GM21825 (cell line): ENCODE data around the gene RBKS.
"Not testable (repeated sequence)": the region's sequence is repeated elsewhere in the genome, so short reads cannot be mapped to it uniquely, and the experiment has no call there.

Experiments
- ATAC-seq: cut with Tn5 transposase; IDR thresholded peaks from one replicate; pipeline ENCODE4 v1.9.1; 2021; ENCODE audit warnings: mild to moderate bottlenecking, moderate library complexity; ENCODE audit not compliant: unreplicated experiment

The RBKS gene

GRCh38 chr2:27907547-27907946 is 17.4 kb upstream of the RBKS start:
- no peak for ATAC-seq

DNA sequence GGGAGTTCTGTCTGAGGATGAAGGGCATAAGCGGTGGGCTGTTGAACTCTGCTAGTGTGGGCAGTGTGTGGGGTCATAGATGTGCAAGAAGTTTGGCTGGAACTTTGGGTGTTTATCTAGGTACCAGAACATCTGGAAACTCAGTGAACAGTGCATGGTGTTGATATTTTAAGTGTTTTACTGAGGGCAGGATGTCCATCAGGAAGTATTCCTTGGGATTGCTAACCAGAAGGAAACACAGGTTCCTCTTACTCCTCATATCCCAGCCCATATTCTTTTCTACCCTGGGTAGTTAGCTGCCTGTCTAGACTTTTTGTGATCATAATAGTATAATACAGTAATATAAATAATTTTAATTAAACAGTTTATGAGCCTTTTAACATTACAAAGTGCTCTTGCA is 15.9 kb upstream of the RBKS start:
- ATAC-seq: no peak

DNA sequence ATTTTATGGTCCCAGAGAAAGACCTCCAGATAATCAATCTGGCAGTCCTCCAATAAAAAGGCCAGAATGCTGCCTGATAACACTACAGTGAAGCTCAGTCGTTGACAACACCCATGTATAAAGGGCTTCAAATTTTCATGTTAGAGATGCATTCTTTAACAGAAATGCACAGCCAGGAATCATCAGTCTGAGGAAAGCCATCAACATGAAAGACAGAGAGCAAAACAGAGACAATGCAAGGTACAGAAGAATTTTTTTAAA is 14.1 kb upstream of the RBKS start:
- no peak for ATAC-seq

DNA sequence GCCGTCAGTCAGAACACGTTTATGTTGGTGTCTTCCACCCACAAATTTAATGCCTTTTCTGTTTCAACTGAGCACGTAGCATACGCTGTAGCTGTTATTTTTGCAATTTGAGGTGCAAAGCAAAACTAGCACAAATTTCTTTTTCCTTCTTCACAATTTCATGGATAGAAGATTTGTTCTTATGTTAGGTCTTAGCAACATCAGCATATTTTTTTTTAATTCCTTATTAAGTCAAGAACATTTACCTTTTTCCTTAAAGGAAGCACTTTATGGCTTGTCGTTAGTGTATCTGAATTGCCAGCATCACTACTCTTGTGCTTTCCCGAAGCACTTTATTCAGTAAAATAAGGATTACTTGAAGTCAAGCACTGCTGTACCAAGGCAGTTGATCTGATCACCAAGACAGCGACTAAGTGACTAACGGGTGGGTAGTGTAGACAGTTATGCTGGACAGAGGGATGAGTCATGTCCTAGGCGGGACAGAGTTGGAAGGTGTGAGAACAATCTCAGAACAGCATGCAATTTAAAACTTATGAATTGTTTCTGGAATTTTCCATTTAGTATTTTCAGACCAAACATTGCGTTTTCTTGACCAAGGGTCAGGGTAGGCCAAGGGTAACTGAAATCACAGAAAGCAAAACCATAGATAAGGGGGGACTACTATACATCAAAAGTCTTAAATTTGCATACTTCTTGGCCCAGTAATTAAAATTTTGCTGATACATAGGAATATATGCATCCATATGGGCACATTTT is 13.6 kb upstream of the RBKS start:
- no peak for ATAC-seq

- ATAC-seq: no peak
Observed at GRCh38 chr2:27903018-27903417, 12.8 kb upstream of the RBKS start.

DNA sequence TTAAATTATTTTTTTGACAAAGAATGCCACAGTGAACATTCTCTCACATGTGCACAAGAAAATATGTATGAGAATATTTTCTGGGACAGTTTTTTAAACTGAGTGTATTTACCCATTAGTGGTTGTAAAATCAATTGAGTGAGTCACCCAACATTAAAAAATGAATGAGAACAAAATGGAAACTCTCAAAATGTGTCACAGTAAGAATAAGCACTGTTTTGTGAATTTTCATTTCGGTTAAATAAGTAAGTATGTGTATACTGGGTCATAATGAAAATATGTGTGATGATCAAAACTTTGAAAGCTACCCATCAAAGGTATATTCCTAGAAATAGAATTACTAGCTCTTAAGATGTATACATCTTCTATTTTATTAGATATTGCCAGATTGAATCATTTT is 11.9 kb upstream of the RBKS start:
- ATAC-seq: no peak

DNA sequence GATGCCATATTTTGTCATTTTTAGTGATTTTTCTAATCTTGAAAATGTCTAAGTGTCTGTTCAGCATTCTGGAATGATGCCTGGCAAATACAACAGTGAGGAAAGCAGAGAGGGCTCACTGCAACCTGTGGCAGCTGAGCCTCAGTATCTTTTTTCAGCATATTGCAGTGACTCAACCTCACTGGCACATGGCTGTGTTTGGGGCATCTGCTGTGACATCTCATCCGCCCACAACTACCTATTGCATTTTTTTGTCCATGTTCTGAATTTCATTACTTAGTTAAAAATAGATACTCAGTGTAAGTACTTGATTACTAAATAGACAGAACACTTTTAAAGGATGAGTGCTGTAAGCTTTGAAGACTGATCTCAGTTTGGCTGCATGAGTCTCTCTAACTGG is 11.0 kb upstream of the RBKS start:
- ATAC-seq: no peak

DNA sequence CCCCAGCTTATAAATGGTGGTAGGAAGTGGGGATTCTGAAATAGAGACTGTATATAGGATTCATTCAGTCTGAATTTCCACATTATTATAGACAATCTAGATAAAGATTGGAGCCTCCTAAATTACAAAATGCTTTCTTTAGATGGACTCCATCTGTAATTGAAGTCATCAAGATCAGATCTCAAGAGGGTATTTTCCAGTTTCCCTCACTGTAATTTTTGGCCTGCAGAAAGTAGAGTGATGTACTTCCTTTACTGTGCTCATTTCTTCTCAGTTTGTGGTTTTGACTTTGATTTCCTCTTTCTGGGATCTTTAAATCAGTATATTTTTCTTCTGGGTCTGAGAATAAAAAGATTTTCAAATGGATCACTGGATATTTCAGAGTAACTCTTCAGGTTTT is 7.5 kb upstream of the RBKS start:
- ATAC-seq: no peak

- ATAC-seq: no peak
Observed at GRCh38 chr2:27893006-27893405, 2.8 kb upstream of the RBKS start.

DNA sequence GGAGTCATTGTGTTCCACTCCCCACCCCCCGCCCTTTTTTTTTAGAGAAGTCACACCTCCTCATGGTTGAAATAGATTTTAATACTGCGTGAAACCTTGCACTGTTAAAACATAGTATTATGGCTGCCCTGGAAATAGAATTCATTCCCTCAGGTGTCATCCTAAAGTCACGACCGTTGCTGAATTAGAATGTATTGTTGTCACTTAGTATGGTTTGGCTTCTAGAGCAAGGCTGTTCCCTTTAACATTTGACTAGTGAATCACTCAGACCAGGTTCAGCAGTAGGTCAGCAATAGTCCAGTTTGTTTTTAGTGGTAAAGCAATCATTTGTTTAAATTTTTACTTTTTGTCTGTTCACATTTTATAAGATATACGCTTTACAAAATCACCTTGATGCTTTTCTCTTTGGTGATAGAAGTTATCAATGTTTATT is 1.5 kb upstream of the RBKS start:
- ATAC-seq: no peak

- ATAC-seq: peak; percentile 20
Observed at GRCh38 chr2:27890924-27891672, 911 bp upstream of the RBKS start.

DNA sequence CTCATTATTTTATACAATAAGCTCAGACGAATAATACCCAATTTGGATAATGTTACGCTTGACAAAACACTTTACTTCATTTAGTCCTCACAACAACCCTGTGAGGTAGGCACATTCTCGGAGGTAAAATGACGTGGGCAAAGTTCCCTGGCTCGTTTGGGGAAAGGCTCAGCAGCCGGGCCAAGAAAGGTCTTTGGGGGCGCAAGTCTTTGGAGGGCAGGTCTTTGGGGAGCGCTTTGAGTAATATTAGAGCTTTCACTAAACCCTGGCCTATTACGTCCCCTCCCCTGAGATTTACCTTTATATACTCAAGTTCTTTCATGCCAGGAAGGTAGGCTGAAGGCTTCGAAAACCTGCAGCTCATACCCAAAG is 427 bp downstream of the RBKS start:
- ATAC-seq: no peak

DNA sequence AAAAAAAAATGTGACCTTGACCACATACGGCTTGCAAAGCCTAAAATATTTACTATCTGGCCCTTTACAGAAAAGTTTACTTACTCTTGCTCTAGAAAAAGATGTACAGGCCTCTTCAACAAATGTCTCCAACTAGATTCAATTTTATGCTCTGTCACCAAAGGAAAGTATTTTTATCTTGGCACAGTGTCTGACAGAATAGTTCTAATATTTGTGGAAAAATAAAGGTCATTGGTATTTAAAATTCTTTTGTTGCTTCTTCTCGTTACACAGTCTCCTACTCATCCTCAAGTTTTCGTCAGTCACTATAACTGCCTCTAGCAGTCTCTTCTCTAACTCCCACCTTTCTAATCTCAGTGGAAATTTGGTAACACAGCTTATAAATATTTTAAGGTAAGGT is 1.4 kb downstream of the RBKS start:
- no peak for ATAC-seq

DNA sequence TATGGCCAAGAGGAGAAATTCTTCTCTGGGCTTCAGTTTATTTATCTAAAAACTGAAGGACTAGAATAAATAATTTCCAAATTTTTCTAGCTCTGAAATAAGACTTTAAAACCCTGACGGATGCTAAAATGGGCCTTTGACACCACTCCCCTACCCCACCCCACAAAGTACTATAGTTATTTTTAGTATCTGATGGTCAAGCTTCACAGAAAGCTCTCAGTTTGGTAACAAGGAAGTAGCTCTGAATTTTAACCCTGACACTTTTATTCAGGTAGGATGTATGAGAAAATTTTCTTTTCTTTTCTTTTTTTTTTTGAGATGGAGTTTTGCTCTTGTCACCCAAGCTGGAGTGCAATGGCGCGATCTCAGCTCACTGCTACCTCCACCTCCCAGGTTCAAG is 2.4 kb downstream of the RBKS start:
- ATAC-seq: no peak

- no peak for ATAC-seq
Observed at GRCh38 chr2:27887111-27887510, 3.1 kb downstream of the RBKS start.

DNA sequence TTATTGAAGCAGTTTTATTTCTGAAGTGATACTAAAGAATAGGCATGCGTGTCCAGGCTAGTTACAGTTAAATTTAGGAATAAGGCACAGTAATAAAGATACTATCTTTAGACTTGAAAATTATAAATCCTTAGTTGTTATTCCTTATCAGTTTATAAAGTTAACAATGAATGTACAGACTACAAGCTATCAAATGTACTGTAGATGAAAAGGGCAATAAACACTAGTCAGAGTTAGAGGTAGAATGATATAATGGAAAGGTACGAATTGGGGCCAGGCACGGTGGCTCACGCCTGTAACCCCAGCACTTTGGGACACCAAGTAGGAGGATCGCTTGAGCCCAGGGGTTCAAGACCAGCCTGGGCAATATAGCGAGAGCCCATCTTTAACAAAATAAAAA is 3.9 kb downstream of the RBKS start:
- ATAC-seq: no peak

DNA sequence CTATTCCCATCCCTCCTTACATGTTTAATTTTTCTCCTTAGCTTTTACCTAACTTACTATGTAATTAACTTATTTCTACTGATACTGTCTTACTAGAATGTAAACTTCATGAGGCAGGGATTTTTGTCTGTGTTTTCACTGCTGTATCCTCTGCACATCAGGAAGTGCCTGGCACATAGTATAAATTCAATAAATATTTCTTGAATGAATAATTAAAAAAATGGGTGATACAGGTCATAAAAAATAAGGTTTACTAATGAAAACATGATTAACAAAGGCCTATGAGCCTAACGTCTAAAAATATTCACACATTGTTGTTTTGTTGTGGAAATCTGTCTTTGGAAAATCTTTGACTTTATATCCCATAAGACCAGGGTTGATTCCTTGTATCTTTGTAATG is 4.5 kb downstream of the RBKS start:
- ATAC-seq: no peak

- no peak for ATAC-seq
Observed at GRCh38 chr2:27885234-27885633, 5.0 kb downstream of the RBKS start.

DNA sequence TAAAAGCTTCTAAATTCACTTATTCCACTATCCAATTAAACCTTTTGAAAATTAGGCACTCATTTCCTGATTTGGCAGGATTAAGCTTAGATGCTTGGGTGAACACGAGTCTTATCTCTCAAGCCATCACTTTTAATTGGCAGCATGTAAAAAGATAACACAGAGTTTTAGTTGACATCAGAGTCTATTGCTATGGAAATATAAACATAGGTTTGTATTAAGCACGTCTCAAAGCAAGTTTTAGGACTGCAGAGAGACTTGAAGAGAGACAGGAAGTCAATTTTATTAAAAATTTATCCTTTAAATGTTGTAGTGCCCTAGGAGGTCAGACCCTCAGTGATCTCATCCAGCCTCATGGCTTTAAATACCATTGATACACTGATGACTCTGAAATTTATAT is 5.6 kb downstream of the RBKS start:
- ATAC-seq: no peak

GRCh38 chr2:27882584-27882922 is 7.6 kb downstream of the RBKS start:
- ATAC-seq: not testable (repeated sequence)

- not testable (repeated sequence) for ATAC-seq
Observed at GRCh38 chr2:27881815-27882583, 8.2 kb downstream of the RBKS start.

- ATAC-seq: no peak
Observed at GRCh38 chr2:27878825-27879224, 11.4 kb downstream of the RBKS start.
